Activated CD8-positive, alpha-beta T cell treated with anti-CD3 and anti-CD28 coated beads for 36 hours (primary cell): ENCODE measurements around the gene CCDC60. TPM values are rescaled to one million over a fixed set of nuclear protein-coding genes. Genes with fewer than 3 reads are reported as not detected.

Experiments used
- ATAC-seq: fragments of 200-7000 bp; cut with Tn5 transposase; one replicate; pipeline ENCODE4 v1.10.0; 2021; ENCODE audit warnings: mild to moderate bottlenecking, moderate library complexity
- CTCF ChIA-PET: fragments of 350-600 bp; sonication (Branson Sonifier 250); formaldehyde crosslinking; loops from one replicate; lab custom pipeline; 2021; ENCODE audit warnings: antibody characterized with exemption; lab: Charles Lee
- POLR2A ChIA-PET: fragments of 350-600 bp; sonication (Branson Sonifier 250); formaldehyde crosslinking; loops from one replicate; lab custom pipeline; 2021; ENCODE audit warnings: antibody characterized with exemption; lab: Charles Lee
- DNase-seq: peaks from one replicate; pipeline ENCODE4 v3.0.0-alpha.2; 2020
- H3K27ac Mint-ChIP-seq: one replicate; pipeline ENCODE4 v1.8.0; 2021; ENCODE audit warnings: mild to moderate bottlenecking, mixed read lengths
- H3K27me3 Mint-ChIP-seq: one replicate; pipeline ENCODE4 v1.8.0; 2021; ENCODE audit warnings: mixed read lengths
- H3K36me3 Mint-ChIP-seq: one replicate; pipeline ENCODE4 v1.8.0; 2021; ENCODE audit warnings: low read depth, mixed read lengths
- H3K4me1 Mint-ChIP-seq: one replicate; pipeline ENCODE4 v1.8.0; 2021; ENCODE audit warnings: low read depth, mixed read lengths
- H3K4me3 Mint-ChIP-seq: one replicate; pipeline ENCODE4 v1.8.0; 2021; ENCODE audit warnings: mild to moderate bottlenecking, moderate library complexity, mixed read lengths
- H3K9me3 Mint-ChIP-seq: one replicate; pipeline ENCODE4 v1.8.0; 2021; ENCODE audit warnings: mixed read lengths
- intact Hi-C: fragments of 100-400 bp; cut with micrococcal nuclease; formaldehyde crosslinking; loops from one replicate; pipeline ENCODE4 v1.10.0; 2022
- total RNA-seq, 2 experiments: library from RNA; stranded (reverse); gene quantifications; one replicate each; pipeline ENCODE4 v1.2.3, GENCODE V29; 2021
- TF ChIP-seq, protein P1 (sequence below): fragments of 200-600 bp; IDR thresholded peaks from one replicate; pipeline ENCODE4 v1.8.0; 2022; ENCODE audit warnings: antibody characterized with exemption, mild to moderate bottlenecking

The CCDC60 gene
- total RNA-seq, 2 experiments from 2014 or later, result not detected

DNA sequence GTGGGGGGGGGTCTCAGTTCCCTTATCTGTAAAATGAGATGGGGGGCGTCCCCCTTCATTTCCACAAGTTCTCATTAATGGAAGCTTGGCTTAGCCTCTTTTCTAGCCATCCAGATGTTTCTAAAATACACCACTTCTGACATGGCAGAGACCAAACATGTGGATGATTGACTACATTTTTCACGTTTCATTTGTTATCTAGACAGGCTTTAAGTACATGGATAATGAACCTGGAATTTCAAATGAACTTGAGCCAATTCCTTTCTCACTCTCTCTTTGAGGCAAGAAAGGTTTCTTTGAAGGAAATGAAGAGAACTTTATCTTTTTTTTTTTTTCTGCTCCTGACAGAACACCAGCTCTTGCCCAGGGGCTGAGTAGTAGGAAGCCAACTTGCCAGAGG lies 39.1 kb downstream of the CCDC60 start:
- Mint-ChIP-seq H3K27ac (no peak overlapping the region), H3K4me3 (no peak overlapping the region), H3K27me3 (peaks cover 1% of the 10 kb centered on the region), H3K4me1 (no peaks in the 10 kb centered on the region), H3K36me3 (no peaks in the 10 kb centered on the region), H3K9me3 (no peaks in the 10 kb centered on the region)
- DNase-seq, result no peak
- TF ChIP-seq, protein P1, sequence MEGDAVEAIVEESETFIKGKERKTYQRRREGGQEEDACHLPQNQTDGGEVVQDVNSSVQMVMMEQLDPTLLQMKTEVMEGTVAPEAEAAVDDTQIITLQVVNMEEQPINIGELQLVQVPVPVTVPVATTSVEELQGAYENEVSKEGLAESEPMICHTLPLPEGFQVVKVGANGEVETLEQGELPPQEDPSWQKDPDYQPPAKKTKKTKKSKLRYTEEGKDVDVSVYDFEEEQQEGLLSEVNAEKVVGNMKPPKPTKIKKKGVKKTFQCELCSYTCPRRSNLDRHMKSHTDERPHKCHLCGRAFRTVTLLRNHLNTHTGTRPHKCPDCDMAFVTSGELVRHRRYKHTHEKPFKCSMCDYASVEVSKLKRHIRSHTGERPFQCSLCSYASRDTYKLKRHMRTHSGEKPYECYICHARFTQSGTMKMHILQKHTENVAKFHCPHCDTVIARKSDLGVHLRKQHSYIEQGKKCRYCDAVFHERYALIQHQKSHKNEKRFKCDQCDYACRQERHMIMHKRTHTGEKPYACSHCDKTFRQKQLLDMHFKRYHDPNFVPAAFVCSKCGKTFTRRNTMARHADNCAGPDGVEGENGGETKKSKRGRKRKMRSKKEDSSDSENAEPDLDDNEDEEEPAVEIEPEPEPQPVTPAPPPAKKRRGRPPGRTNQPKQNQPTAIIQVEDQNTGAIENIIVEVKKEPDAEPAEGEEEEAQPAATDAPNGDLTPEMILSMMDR, result no peak
- ChIA-PET POLR2A (no interaction called here), CTCF (interaction anchor here (0.9 to 1.6 kb wide), 2 partner anchors 11 to 40 kb away, joined by 4 to 5 read pairs; no protein-coding TSS in a partner anchor)
- ATAC-seq, result no peak
- intact Hi-C loops, result no loop called here

DNA sequence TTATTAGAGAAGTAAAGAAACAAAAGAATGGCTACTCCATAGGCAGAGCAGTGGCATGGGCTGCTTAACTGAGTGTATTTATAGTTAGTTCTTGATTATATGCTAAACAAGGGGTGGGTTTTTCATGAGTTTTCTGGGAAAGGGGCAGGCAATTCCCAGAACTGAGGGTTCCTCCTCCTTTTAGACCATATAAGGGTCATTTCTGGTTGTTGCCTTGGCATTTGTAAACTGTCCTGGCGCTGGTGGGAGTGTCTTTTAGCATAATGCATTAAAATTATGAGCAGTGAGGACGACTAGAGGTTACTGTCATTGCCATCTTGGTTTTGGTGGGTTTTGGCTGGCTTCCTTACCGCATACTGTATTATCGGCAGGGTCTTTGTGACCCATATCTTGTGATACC lies 40.1 kb downstream of the CCDC60 start:
- DNase-seq (no peak), ATAC-seq (no peak)
- POLR2A ChIA-PET, result no interaction called here
- no peaks in the 10 kb centered on the region for H3K9me3 Mint-ChIP-seq
- intact Hi-C loops, result no loop called here
- no peaks in the 10 kb centered on the region for H3K36me3 Mint-ChIP-seq
- H3K27me3 Mint-ChIP-seq, result peaks cover 1% of the 10 kb centered on the region
- TF ChIP-seq, protein P1, result no peak
- CTCF ChIA-PET, result interaction anchor here (1.6 kb wide), 1 partner anchor 10 kb away, joined by 5 read pairs; no protein-coding TSS in a partner anchor
- H3K27ac Mint-ChIP-seq, result no peak overlapping the region
- H3K4me1 Mint-ChIP-seq, result no peaks in the 10 kb centered on the region
- no peak overlapping the region for H3K4me3 Mint-ChIP-seq

DNA sequence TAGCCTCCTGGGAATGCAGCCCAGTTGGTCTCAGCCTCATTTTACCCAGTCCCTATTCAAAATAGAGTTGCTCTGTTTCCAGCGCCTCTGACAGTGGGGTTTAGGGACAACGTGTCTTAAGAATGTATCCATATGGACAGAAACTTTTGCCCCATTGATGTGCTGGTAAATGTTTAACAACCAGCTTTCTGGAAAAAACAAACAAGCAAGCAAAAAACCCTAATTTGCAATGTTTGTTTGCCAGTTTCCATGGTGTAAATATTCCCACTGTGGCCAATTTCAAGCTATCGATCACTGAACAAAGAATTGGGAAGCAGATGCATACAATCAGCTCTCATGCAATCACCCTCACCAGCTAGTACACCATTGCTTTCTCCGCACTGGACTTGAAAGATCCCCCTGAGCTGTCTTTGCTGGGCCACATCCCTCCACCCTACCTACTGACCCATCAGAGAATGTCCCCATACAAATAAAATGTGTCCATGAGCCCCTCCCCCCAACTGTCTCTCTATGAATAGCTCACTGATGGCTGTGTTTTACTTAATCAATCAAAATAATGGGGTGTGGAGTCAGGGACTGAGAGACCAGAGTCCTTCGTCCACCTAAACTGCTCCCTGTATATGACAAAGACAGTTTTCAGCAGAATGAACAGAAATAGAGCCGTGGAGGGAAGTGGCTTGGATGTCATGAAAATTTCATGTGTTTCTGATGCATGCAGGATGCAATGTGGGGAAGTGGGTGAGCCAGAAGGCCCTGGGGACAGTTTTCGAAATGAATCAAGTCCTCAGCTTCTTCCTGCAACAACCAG lies 40.8 kb downstream of the CCDC60 start:
- intact Hi-C loops, result no loop called here
- H3K36me3 Mint-ChIP-seq, result no peaks in the 10 kb centered on the region
- ATAC-seq (no peak), DNase-seq (no peak)
- H3K4me1 Mint-ChIP-seq, result no peaks in the 10 kb centered on the region
- CTCF ChIA-PET, result interaction anchor here (1.6 kb wide), 1 partner anchor 9 kb away, joined by 5 read pairs; no protein-coding TSS in a partner anchor
- POLR2A ChIA-PET, result no interaction called here
- H3K9me3 Mint-ChIP-seq, result no peaks in the 10 kb centered on the region
- no peak overlapping the region for H3K27ac Mint-ChIP-seq
- TF ChIP-seq, protein P1, result no peak
- H3K4me3 Mint-ChIP-seq, result no peak overlapping the region
- H3K27me3 Mint-ChIP-seq, result peaks cover 1% of the 10 kb centered on the region

DNA sequence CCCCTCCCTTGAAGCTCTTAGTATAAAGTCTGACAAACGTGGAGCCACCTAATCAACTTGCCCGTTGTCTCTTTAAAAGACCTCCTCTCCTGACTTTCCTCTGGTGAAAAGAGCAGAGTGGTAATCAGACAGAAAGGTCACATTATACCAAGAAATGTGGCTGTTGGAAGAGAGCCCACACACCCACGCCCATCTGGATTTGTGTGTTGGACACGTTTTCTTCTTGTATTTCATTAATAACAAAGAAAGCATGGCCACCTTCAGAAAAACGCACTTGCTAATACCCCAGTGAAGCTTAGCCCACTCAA lies 41.3 kb downstream of the CCDC60 start:
- Mint-ChIP-seq H3K36me3 (no peaks in the 10 kb centered on the region), H3K27me3 (peaks cover 1% of the 10 kb centered on the region), H3K4me3 (no peak overlapping the region), H3K9me3 (no peaks in the 10 kb centered on the region), H3K27ac (no peak overlapping the region), H3K4me1 (no peaks in the 10 kb centered on the region)
- CTCF ChIA-PET, result no interaction called here
- intact Hi-C loops, result no loop called here
- ATAC-seq (no peak), DNase-seq (no peak)
- TF ChIP-seq, protein P1, result no peak
- POLR2A ChIA-PET, result no interaction called here

DNA sequence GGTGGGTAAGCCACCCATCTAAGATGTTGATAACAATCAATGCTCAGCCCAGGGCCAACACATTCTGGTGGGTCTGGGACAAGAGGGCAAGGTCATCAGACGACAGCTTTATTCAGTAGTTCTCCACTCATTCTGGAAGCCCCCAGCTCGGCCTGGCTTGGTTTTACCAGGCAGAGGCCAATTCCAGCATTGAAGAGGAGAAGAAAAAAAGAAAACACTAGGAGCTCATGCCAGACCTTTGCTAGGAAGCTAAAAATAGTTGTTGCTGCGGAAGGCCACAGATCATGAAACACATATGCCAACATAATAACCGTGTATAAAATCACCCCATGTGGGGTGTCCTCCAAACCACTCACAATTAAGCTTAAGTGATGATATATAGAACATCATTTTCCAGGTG lies 44.4 kb downstream of the CCDC60 start:
- DNase-seq (no peak), ATAC-seq (no peak)
- intact Hi-C loops, result no loop called here
- Mint-ChIP-seq H3K36me3 (no peaks in the 10 kb centered on the region), H3K9me3 (peaks cover 1% of the 10 kb centered on the region), H3K27me3 (peaks cover 1% of the 10 kb centered on the region), H3K4me3 (no peak overlapping the region), H3K4me1 (no peaks in the 10 kb centered on the region), H3K27ac (no peak overlapping the region)
- ChIA-PET CTCF (interaction anchor here (1.2 kb wide), 1 partner anchor 34 kb away, joined by 3 read pairs; no protein-coding TSS in a partner anchor), POLR2A (no interaction called here)
- TF ChIP-seq, protein P1, result no peak
